ENCODE measurements around the gene FBLL1.
A peak's percentile ranks its signal among the peaks of the same experiment; 100 is the strongest.
"Not testable (repeated sequence)": the region's sequence is repeated elsewhere in the genome, so short reads cannot be mapped to it uniquely, and the experiment has no call there.

FBLL1 gene

DNA sequence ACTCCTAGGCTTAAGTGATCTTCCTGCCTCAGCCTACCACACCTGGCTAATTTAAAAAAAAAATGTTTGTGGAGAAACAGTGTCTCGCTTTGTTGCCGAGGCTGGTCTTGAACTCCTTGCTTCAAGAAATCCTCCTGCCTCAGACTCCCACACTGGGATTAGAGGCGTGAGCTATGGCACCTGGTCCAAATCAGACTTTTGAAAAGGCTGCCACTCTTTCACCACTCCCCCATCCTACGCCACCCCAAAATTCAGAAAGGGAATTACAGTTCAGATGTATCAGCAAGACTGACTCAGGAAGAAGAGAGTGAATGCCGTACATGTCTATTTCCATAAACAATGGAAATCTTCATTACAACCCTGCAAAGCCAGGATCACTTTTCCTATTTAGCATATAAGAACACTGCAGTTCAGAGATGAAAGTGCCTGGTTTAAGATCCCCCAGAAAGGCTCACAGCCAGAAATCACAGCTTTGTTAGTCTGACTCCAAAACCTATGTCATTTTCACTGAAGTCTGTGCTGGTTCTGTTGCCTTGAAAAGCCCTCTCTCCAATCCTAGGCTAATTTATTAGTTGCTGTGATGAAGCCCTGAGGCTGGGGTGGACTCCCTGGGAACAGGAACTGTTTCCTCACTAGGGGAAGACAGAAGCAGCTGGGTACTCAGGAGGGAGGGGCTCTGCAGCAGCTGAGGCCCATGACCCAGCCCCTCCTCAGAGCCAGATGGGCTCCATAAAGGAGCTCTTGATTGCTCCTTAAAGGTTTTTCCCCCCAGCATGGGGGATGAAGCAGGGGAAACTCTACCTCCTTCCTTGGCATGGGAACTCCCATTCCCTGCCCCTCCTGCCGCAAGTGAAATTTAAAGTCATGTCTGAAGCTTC is 3.1 kb downstream of the FBLL1 start:
- DNase-seq (no peak), ATAC-seq (no peak)
- Mint-ChIP-seq H3K27me3 (peaks cover 44% of the 10 kb centered on the region), H3K27ac (no peak overlapping the region), H3K4me3 (no peak overlapping the region), H3K4me1 (peaks cover 19% of the 10 kb centered on the region), H3K9me3 (peaks cover 0 to 6% of the 10 kb centered on the region in 2 donors)

DNA sequence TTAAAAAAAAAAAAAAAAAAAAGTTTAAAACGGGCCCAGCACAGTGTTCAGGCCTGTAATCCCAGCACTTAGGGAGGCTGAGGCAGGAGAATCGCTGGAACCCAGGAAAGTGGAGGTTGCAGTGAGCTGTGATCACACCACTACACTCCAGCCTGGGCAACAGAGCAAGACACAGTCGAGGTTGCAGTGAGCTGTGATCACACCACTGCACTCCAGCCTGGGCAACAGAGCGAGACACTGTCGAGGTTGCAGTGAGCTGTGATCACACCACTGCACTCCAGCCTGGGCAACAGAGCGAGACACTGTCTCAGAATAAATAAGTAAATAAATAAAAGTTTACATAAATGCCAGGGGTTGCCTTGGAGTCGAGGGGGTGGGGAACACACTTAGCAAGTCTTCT is 5.2 kb downstream of the FBLL1 start:
- H3K4me3 Mint-ChIP-seq, DNase-seq, ATAC-seq, H3K9me3 Mint-ChIP-seq, H3K27ac Mint-ChIP-seq: not testable (repeated sequence)
- peaks cover 12% of the 10 kb centered on the region for H3K4me1 Mint-ChIP-seq
- peaks cover 30% of the 10 kb centered on the region for H3K27me3 Mint-ChIP-seq

- H3K27ac Mint-ChIP-seq: no peak overlapping the region
- no peak overlapping the region for H3K4me3 Mint-ChIP-seq
- no peaks in the 10 kb centered on the region for H3K4me1 Mint-ChIP-seq
- DNase-seq (no peak), ATAC-seq (no peak)
- H3K27me3 Mint-ChIP-seq: peaks cover 10% of the 10 kb centered on the region
- no peaks in the 10 kb centered on the region for H3K9me3 Mint-ChIP-seq
These were observed 8.1 kb downstream of the FBLL1 start for GRCh38 chr5:168537176-168537575.

GRCh38 chr5:168549554-168549953 is 20.4 kb downstream of the FBLL1 start:
- ATAC-seq: no peak
- Mint-ChIP-seq H3K9me3 (peaks cover 5 to 7% of the 10 kb centered on the region in 2 donors), H3K27me3 (no peaks in the 10 kb centered on the region), H3K4me1 (peaks cover 6% of the 10 kb centered on the region), H3K4me3 (no peak overlapping the region), H3K27ac (no peak overlapping the region)
- DNase-seq: no peak

GRCh38 chr5:168550656-168551055 is 21.6 kb downstream of the FBLL1 start:
- Mint-ChIP-seq H3K27ac (no peak overlapping the region), H3K9me3 (peaks cover 0 to 5% of the 10 kb centered on the region in 2 donors), H3K4me1 (peaks cover 6% of the 10 kb centered on the region), H3K4me3 (no peak overlapping the region), H3K27me3 (no peaks in the 10 kb centered on the region)
- no peak for DNase-seq
- ATAC-seq: no peak

DNA sequence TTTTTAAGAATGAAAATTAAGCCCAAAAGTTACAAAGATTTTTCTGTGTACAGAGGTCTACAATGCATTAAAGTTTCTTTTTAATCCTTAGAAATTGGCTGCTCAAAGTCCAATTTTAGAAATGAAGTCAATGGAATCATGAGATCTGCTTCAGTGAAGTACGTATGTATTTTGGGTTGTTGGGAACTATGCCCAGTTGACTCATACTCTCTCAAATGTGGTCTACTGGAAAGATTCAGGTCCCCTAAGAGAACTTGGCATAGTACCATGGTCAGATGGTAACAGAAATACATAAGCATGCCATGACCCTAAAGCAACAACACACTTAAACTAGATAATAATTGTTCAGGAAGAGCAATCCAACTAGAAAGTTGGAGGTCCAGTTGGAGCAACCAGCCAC is 23.0 kb downstream of the FBLL1 start:
- no peak overlapping the region for H3K4me3 Mint-ChIP-seq
- peaks cover 6% of the 10 kb centered on the region for H3K4me1 Mint-ChIP-seq
- H3K9me3 Mint-ChIP-seq: peaks cover 0 to 5% of the 10 kb centered on the region in 2 donors
- H3K27ac Mint-ChIP-seq: no peak overlapping the region
- no peak for DNase-seq
- no peak for ATAC-seq
- H3K27me3 Mint-ChIP-seq: no peaks in the 10 kb centered on the region

- no peak overlapping the region for H3K4me3 Mint-ChIP-seq
- DNase-seq (no peak), ATAC-seq (no peak)
- H3K9me3 Mint-ChIP-seq: no peaks in the 10 kb centered on the region
- no peaks in the 10 kb centered on the region for H3K27me3 Mint-ChIP-seq
- H3K4me1 Mint-ChIP-seq: peaks cover 6% of the 10 kb centered on the region
- H3K27ac Mint-ChIP-seq: no peak overlapping the region
These were observed 24.4 kb downstream of the FBLL1 start for GRCh38 chr5:168553377-168554130.

GRCh38 chr5:168557389-168557788 is 28.3 kb downstream of the FBLL1 start:
- no peaks in the 10 kb centered on the region for H3K27me3 Mint-ChIP-seq
- peaks cover 6% of the 10 kb centered on the region for H3K4me1 Mint-ChIP-seq
- no peak for ATAC-seq
- H3K27ac Mint-ChIP-seq: no peak overlapping the region
- DNase-seq: no peak
- H3K4me3 Mint-ChIP-seq: no peak overlapping the region
- no peaks in the 10 kb centered on the region for H3K9me3 Mint-ChIP-seq

DNA sequence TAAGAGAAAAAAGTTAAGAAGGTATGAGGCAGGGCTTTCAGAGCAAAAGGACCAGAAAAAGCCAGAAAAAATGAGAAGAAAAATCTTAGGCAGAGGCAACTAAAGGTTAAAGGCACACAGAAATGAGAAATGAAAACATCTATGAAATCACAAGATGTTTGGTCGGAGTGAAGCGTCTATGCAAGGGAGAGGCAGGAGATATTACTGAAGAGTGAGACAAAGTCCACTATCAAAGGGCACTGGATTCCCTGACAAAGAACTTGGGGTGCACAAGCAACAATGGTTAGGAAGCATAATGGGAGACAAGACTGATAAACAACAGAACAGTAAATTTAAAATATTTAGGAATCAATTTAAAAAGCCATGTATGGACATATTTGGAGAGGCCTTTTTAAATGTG is 33.2 kb downstream of the FBLL1 start:
- Mint-ChIP-seq H3K4me3 (no peak overlapping the region), H3K27ac (no peak overlapping the region), H3K9me3 (no peaks in the 10 kb centered on the region), H3K4me1 (no peaks in the 10 kb centered on the region), H3K27me3 (no peaks in the 10 kb centered on the region)
- ATAC-seq: no peak
- DNase-seq: no peak

- DNase-seq (no peak), ATAC-seq (no peak)
- Mint-ChIP-seq H3K9me3 (no peaks in the 10 kb centered on the region), H3K27ac (no peak overlapping the region), H3K27me3 (no peaks in the 10 kb centered on the region), H3K4me3 (no peak overlapping the region), H3K4me1 (no peaks in the 10 kb centered on the region)
These were observed 34.9 kb downstream of the FBLL1 start for GRCh38 chr5:168563959-168564358.

GRCh38 chr5:168568738-168569137 is 39.6 kb downstream of the FBLL1 start:
- no peak overlapping the region for H3K27ac Mint-ChIP-seq
- no peaks in the 10 kb centered on the region for H3K9me3 Mint-ChIP-seq
- no peaks in the 10 kb centered on the region for H3K27me3 Mint-ChIP-seq
- peaks cover 6% of the 10 kb centered on the region for H3K4me1 Mint-ChIP-seq
- DNase-seq (no peak), ATAC-seq (no peak)
- H3K4me3 Mint-ChIP-seq: no peak overlapping the region

- H3K27me3 Mint-ChIP-seq: no peaks in the 10 kb centered on the region
- no peaks in the 10 kb centered on the region for H3K9me3 Mint-ChIP-seq
- DNase-seq: no peak
- H3K4me3 Mint-ChIP-seq: no peak overlapping the region
- peaks cover 13% of the 10 kb centered on the region for H3K4me1 Mint-ChIP-seq
- no peak for ATAC-seq
- peak overlapping the region in 1 of 2 donors; percentile 26 for H3K27ac Mint-ChIP-seq
These were observed 41.6 kb downstream of the FBLL1 start for GRCh38 chr5:168570490-168571328.

GRCh38 chr5:168573663-168574062 is 44.6 kb downstream of the FBLL1 start:
- peaks cover 33% of the 10 kb centered on the region for H3K4me1 Mint-ChIP-seq
- ATAC-seq, H3K27ac Mint-ChIP-seq, H3K4me3 Mint-ChIP-seq, H3K9me3 Mint-ChIP-seq, DNase-seq, H3K27me3 Mint-ChIP-seq: not testable (repeated sequence)

DNA sequence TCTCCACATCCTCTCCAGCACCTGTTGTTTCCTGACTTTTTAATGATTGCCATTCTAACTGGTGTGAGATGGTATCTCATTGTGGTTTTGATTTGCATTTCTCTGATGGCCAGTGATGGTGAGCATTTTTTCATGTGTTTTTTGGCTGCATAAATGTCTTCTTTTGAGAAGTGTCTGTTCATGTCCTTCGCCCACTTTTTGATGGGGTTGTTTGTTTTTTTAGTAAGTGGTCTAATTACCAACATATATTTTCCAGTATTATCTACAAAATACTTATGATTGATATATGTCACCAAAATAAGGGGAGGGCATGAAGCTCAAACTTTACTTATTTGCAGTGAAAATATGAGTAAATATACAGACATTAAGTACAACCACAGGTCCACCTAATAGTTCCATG is 45.1 kb downstream of the FBLL1 start:
- not testable (repeated sequence) for H3K4me3 Mint-ChIP-seq, DNase-seq, ATAC-seq, H3K9me3 Mint-ChIP-seq, H3K27me3 Mint-ChIP-seq, H3K27ac Mint-ChIP-seq
- H3K4me1 Mint-ChIP-seq: peaks cover 33% of the 10 kb centered on the region
